Endothelial cell of umbilical vein (primary cell): Measurements from ENCODE around the gene MAGEB16. TPM values are rescaled to one million over a fixed set of nuclear protein-coding genes. Genes with fewer than 3 reads are reported as not detected.

Experiments
- Bru-seq: library from RNA; stranded (reverse); fragments of 400-500 nt; gene quantifications from one replicate; lab custom pipeline; 2021; lab: Mats Ljungman, UMichigan
- BruChase-seq, 2 experiments: library from RNA; stranded (reverse); fragments of 400-500 nt; gene quantifications; one replicate each; lab custom pipeline; 2021; lab: Mats Ljungman, UMichigan
- BruUV-seq: library from RNA; stranded (reverse); fragments of 400-500 nt; replicated peaks from 2 replicates; lab custom pipeline; 2021; lab: Mats Ljungman, UMichigan
- CTCF ChIA-PET: fragments of 300-600, 350-600 bp; sonication (Branson Sonifier 250); formaldehyde crosslinking; loops from one replicate; lab custom pipeline; 2021; ENCODE audit warnings: antibody characterized with exemption, inconsistent platforms; lab: Charles Lee
- POLR2A ChIA-PET: fragments of 300-600, 350-600 bp; sonication (Branson Sonifier 250); formaldehyde crosslinking; loops from one replicate; lab custom pipeline; 2021; ENCODE audit warnings: antibody characterized with exemption, inconsistent platforms; lab: Charles Lee
- DNase-seq: peaks from one replicate; pipeline ENCODE4 v3.0.0-alpha.2; 2011; ENCODE audit warnings: low read depth, low spot score
- FAIRE-seq: peaks from 2 replicates; lab custom pipeline; 2011; peaks lifted over from hg19 to GRCh38; lab: Jason Lieb, UNC
- H2AFZ ChIP-seq: 2 replicates; pipeline ENCODE4 v1.6.0; 2012; ENCODE audit warnings: low read depth, low read length, control low read depth, inconsistent platforms
- H3K27ac ChIP-seq: 2 replicates; pipeline ENCODE4 v1.5.1; 2011; ENCODE audit warnings: low read depth, mild to moderate bottlenecking, control low read depth, low read length, moderate library complexity; ENCODE audit not compliant: insufficient read depth
- H3K27me3 ChIP-seq, 2 experiments: 2 replicates each; pipeline versions ENCODE4 v1.6.0 to v1.6.1; 2011; ENCODE audit warnings: low read length in 2 of 2, mixed read lengths in 1 of 2; ENCODE audit not compliant: control insufficient read depth in 2 of 2, insufficient read depth in 2 of 2
- H3K36me3 ChIP-seq, 2 experiments: 2 replicates in 1 of 2; 3 replicates in 1 of 2; pipeline ENCODE4 v1.5.1; 2011; ENCODE audit warnings: low read length in 2 of 2, mild to moderate bottlenecking in 1 of 2, moderate library complexity in 1 of 2; ENCODE audit not compliant: control insufficient read depth in 2 of 2, insufficient read depth in 2 of 2; ENCODE audit errors: extremely low read depth in 1 of 2
- H3K4me1 ChIP-seq: 3 replicates; pipeline ENCODE4 v1.5.1; 2011; ENCODE audit warnings: mild to moderate bottlenecking, low read length; ENCODE audit not compliant: control insufficient read depth, insufficient read depth; ENCODE audit errors: extremely low read depth
- H3K4me2 ChIP-seq: 2 replicates; pipeline ENCODE4 v1.6.1; 2011; ENCODE audit warnings: low read length, control low read depth, mixed read lengths; ENCODE audit not compliant: insufficient read depth
- H3K4me3 ChIP-seq, 3 experiments: fragments of 200-600 bp in 1 of 3; sonication (generic), shearing (Covaris generic) in 1 of 3; replicated peaks in 1 of 3; 2 replicates each; pipeline ENCODE4 v1.5.1; 2011 to 2016; ENCODE audit warnings: control low read depth in 3 of 3, low read length in 3 of 3, mild to moderate bottlenecking in 2 of 3, inconsistent platforms in 1 of 3, low read depth in 1 of 3, moderate library complexity in 1 of 3; ENCODE audit not compliant: insufficient read depth in 1 of 3
- H3K79me2 ChIP-seq: 2 replicates; pipeline ENCODE4 v1.6.0; 2012; ENCODE audit warnings: low read length, inconsistent platforms; ENCODE audit not compliant: control insufficient read depth, insufficient read depth
- H3K9ac ChIP-seq: replicated peaks from 2 replicates; pipeline ENCODE3; 2011; ENCODE audit warnings: low read length, control low read depth; ENCODE audit not compliant: insufficient read depth; ENCODE audit errors: extremely low read depth
- H3K9me1 ChIP-seq: replicated peaks from 3 replicates; pipeline ENCODE4 v1.6.0; 2011; ENCODE audit warnings: mild to moderate bottlenecking, low read length; ENCODE audit not compliant: control insufficient read depth, insufficient read depth; ENCODE audit errors: extremely low read depth
- H3K9me3 ChIP-seq: replicated peaks from 2 replicates; pipeline ENCODE4 v1.5.1; 2012; ENCODE audit warnings: low read length, inconsistent platforms; ENCODE audit not compliant: control insufficient read depth, insufficient read depth
- H4K20me1 ChIP-seq: replicated peaks from 2 replicates; pipeline ENCODE3; 2011; ENCODE audit warnings: mild to moderate bottlenecking, low read length; ENCODE audit not compliant: control insufficient read depth, insufficient read depth; ENCODE audit errors: extremely low read depth
- CTCF ChIP-seq, 2 donors: IDR thresholded peaks; 1 replicate in 1 of 2; 2 replicates in 1 of 2; pipeline ENCODE4 v1.5.1; 2011; ENCODE audit warnings: low read length in 2 of 2, mild to moderate bottlenecking in 2 of 2, moderate library complexity in 2 of 2, control low read depth in 1 of 2, inconsistent platforms in 1 of 2, low read depth in 1 of 2; ENCODE audit not compliant: insufficient read depth in 1 of 2; ENCODE audit errors: extremely low read depth in 1 of 2
- EZH2 ChIP-seq: IDR thresholded peaks from 2 replicates; pipeline ENCODE4 v1.6.1; 2012; ENCODE audit warnings: borderline replicate concordance, low read depth, mild to moderate bottlenecking, moderate library complexity, low read length, inconsistent platforms; ENCODE audit not compliant: severe bottlenecking
- FOS ChIP-seq: IDR thresholded peaks from 2 replicates; pipeline ENCODE4 v1.6.1; 2011; ENCODE audit warnings: mild to moderate bottlenecking, low read length, moderate library complexity, borderline replicate concordance; ENCODE audit not compliant: insufficient read depth
- GATA2 ChIP-seq: IDR thresholded peaks from 2 replicates; pipeline ENCODE4 v1.7.0; 2011; ENCODE audit warnings: low read depth, mild to moderate bottlenecking, moderate library complexity, mixed read lengths, low read length; ENCODE audit not compliant: insufficient read length, insufficient read depth
- JUN ChIP-seq: IDR thresholded peaks from 2 replicates; pipeline ENCODE4 v1.6.1; 2011; ENCODE audit warnings: borderline replicate concordance, low read depth; ENCODE audit not compliant: insufficient read length, insufficient read depth
- MYC ChIP-seq: IDR thresholded peaks from one replicate; pipeline ENCODE4 v1.6.1; 2011; ENCODE audit warnings: mild to moderate bottlenecking, low read depth, low read length
- POLR2A ChIP-seq: IDR thresholded peaks from 2 replicates; pipeline ENCODE4 v1.6.1; 2012; ENCODE audit warnings: low read depth, mild to moderate bottlenecking, control low read depth, low read length
- POLR2AphosphoS5 ChIP-seq: IDR thresholded peaks from 2 replicates; pipeline ENCODE4 v1.6.1; 2012; ENCODE audit warnings: low read depth, mild to moderate bottlenecking, control low read depth, low read length, moderate library complexity; ENCODE audit not compliant: insufficient read depth
- dilution Hi-C: fragments of 300-500 bp; cut with MboI; formaldehyde crosslinking; loops from one replicate; pipeline ENCODE4 v1.15.0; 2019; ENCODE audit warnings: low sequenced_read_pairs; ENCODE audit not compliant: extremely low pct_ligation_motif_present
- intact Hi-C: fragments of 100-400 bp; cut with micrococcal nuclease; formaldehyde crosslinking; loops from one replicate; pipeline ENCODE4 v1.10.0; 2022
- long read RNA-seq: library from polyadenylated mRNA; stranded (forward); transcript quantifications from one replicate; pipeline ENCODE4 v2.0.0, GENCODE V29; 2021
- polyA minus RNA-seq, 3 experiments: library from RNA; depleted of rRNA, polyadenylated mRNA; stranded (reverse); fragments of >200 nt; gene quantifications; 1 replicate in 1 of 3; 2 replicates in 2 of 3; pipeline ENCODE4 v1.2.3, GENCODE V29; 2011
- polyA plus RNA-seq, 4 experiments: library from polyadenylated mRNA; depleted of rRNA in 3 of 4; stranded (reverse) in 3 of 4; unstranded in 1 of 4; fragments of >200 nt; gene quantifications; 2 replicates each; pipeline versions ENCODE4 v1.2.1 to v1.2.3, GENCODE V29; 2011 to 2012; ENCODE audit warnings: missing spikeins in 1 of 4
- total RNA-seq: library from RNA; stranded (reverse); gene quantifications from 2 replicates; pipeline ENCODE4 v1.2.3, GENCODE V29; 2021
- TF ChIP-seq, protein P1 (sequence below): IDR thresholded peaks from 2 replicates; pipeline ENCODE4 v1.6.1; 2011; ENCODE audit not compliant: insufficient read depth, insufficient read length

The MAGEB16 gene
- total RNA-seq = not detected in 2 replicates
- not detected in 2 replicates for polyA plus RNA-seq
- polyA plus RNA-seq (2011; cell fraction: cytosol; rRNA removed) = not detected in 2 replicates
- polyA plus RNA-seq (2011; cell fraction: nucleus; rRNA removed) = not detected in 2 replicates
- polyA plus RNA-seq (2012) = not detected in 2 replicates
- polyA minus RNA-seq = not detected in 2 replicates
- not detected for polyA minus RNA-seq (2011; cell fraction: cytosol; rRNA and poly(A)+ RNA removed)
- polyA minus RNA-seq (2011; cell fraction: nucleus; rRNA and poly(A)+ RNA removed) = not detected in 2 replicates
- not detected for Bru-seq, nascent RNA
- not detected for BruChase-seq, experiment 1, labeled RNA remaining after a 6-hour chase
- not detected for BruChase-seq, experiment 2, labeled RNA remaining after a 2-hour chase
- long read RNA-seq = 0 reads

GRCh38 chrX:35798042-35798441 is at the start of gene MAGEB16:
MAGEB16 (plus strand) TSS chrX:35798342; CDS start chrX:35802197, 3,855 bp downstream.
- Histone ChIP-seq H3K9me1 (no peaks in the 10 kb centered on the region), H3K9me3 (no peaks in the 10 kb centered on the region), H3K36me3 (no peaks in the 10 kb centered on the region), H3K27me3 (no peaks in the 10 kb centered on the region), H3K79me2 (no peaks in the 10 kb centered on the region), H3K4me1 (no peaks in the 10 kb centered on the region), H3K4me2 (no peak within 1 kb of the TSS), H3K4me3 (no peak within 1 kb of the TSS), H4K20me1 (no peaks in the 10 kb centered on the region), H3K9ac (no peak within 1 kb of the TSS), H2AFZ (no peak within 1 kb of the TSS), H3K27ac (no peak within 1 kb of the TSS)
- TF ChIP-seq, protein P1, sequence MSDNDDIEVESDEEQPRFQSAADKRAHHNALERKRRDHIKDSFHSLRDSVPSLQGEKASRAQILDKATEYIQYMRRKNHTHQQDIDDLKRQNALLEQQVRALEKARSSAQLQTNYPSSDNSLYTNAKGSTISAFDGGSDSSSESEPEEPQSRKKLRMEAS = no peak
- TF ChIP-seq MYC (no peak), POLR2A (no peak), POLR2AphosphoS5 (no peak), JUN (no peak), FOS (no peak), EZH2 (no peak), GATA2 (no peak), CTCF (IDR thresholded peaks at IDR 0.05; ENCODE audit: extremely low read depth in 1 of 2, insufficient read depth in 1 of 2, low read depth in 1 of 2, low read length in 2 of 2) (no peak)
- ChIA-PET POLR2A (no interaction called here), CTCF (no interaction called here)
- dilution Hi-C loops = no loop called here
- DNase-seq (no peak), FAIRE-seq (no peak)
- intact Hi-C loops = no loop called here
- BruUV-seq = no TSS peak
